ENCODE measurements around the gene NFKBIB.

Gene NFKBIB

DNA sequence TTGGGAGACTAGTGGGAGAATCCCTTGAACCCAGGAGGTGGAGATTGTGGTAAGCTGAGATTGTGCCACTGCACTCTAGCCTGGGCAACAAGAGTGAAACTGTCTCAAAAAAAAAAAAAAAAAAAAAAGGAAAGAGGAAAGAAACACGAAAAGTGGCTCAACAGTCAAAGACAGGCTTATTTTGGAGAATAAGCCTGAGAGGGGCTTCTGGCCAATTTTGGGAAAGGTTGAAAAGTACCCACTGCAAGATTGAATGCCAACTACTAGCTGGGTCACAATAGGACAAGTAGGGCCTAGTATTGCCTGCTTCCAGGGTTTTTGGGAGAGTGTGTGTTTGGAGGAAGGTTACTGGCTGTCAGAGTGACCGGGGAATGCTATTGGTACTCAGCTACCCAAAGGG, 58.5 kb downstream of the NFKBIB start:
- TF ChIP-seq GATA1 (IDR thresholded peaks at IDR 0.05; ENCODE audit: low read depth, low read length) = no peak
- TF ChIP-seq POLR2A (IDR thresholded peaks at IDR 0.05; ENCODE audit: low read length) = no peak
- no peak for DNase-seq
